K562 (cell line): ENCODE measurements around the gene OR2B2. TPM values are rescaled to one million over a fixed set of nuclear protein-coding genes. Genes with fewer than 3 reads are reported as not detected.

Experiments
- CHAMP1 ChIP-seq: fragments of 450-650 bp; IDR thresholded peaks from 2 replicates; pipeline ENCODE4 v1.6.1; 2016; ENCODE audit warnings: mild to moderate bottlenecking
- CREB1 ChIP-seq, 2 experiments: sonication (generic) in 1 of 2; formaldehyde crosslinking in 1 of 2; IDR thresholded peaks; 2 replicates each; pipeline versions ENCODE4 v1.6.1 to v1.8.0; 2012 to 2022; ENCODE audit warnings: inconsistent platforms in 1 of 2, mild to moderate bottlenecking in 1 of 2, missing genetic modification reagents in 1 of 2, moderate library complexity in 1 of 2
- E4F1 ChIP-seq: fragments of 250-450 bp; sonication (Bioruptor Pico); IDR thresholded peaks from 2 replicates; pipeline ENCODE4 v1.5.0; 2021; ENCODE audit warnings: mild to moderate bottlenecking, borderline replicate concordance
- GATAD2B ChIP-seq: fragments of 450-650 bp; IDR thresholded peaks from 2 replicates; pipeline ENCODE4 v1.6.1; 2017; ENCODE audit warnings: mild to moderate bottlenecking, borderline replicate concordance
- HOMEZ ChIP-seq: fragments of 250-450 bp; sonication (Bioruptor Pico); IDR thresholded peaks from 2 replicates; pipeline ENCODE4 v1.4.0; 2020; ENCODE audit warnings: mild to moderate bottlenecking, moderate library complexity
- MCM7 ChIP-seq, 2 experiments: fragments of 450-650 bp; IDR thresholded peaks; 2 replicates each; pipeline ENCODE4 v1.6.1; 2016 to 2018
- MLLT1 ChIP-seq, 2 experiments: fragments of 450-650 bp; IDR thresholded peaks; 2 replicates each; pipeline ENCODE4 v1.6.1; 2016
- NCOA1 ChIP-seq: fragments of 450-650 bp; IDR thresholded peaks from 2 replicates; pipeline ENCODE4 v1.6.1; 2016; ENCODE audit warnings: low read depth
- NCOR1 ChIP-seq: fragments of 450-650 bp; IDR thresholded peaks from 2 replicates; pipeline ENCODE4 v1.6.1; 2016; ENCODE audit warnings: mild to moderate bottlenecking, moderate library complexity
- NFYB ChIP-seq: IDR thresholded peaks from 2 replicates; pipeline ENCODE4 v1.6.1; 2011; ENCODE audit warnings: mild to moderate bottlenecking, moderate library complexity; ENCODE audit not compliant: insufficient read length; ENCODE audit errors: extremely low read depth
- PKNOX1 ChIP-seq: fragments of 450-650 bp; IDR thresholded peaks from 2 replicates; pipeline ENCODE4 v1.6.1; 2016
- PML ChIP-seq: IDR thresholded peaks from 2 replicates; pipeline ENCODE4 v1.6.1; 2012; ENCODE audit warnings: low read length, inconsistent platforms
- RCOR1 ChIP-seq, 2 experiments: IDR thresholded peaks; 2 replicates each; pipeline ENCODE4 v1.6.1; 2012; ENCODE audit warnings: low read depth in 2 of 2, low read length in 2 of 2, borderline replicate concordance in 1 of 2, improper control_type of control experiment in 1 of 2
- TCF15 ChIP-seq: fragments of 250-450 bp; sonication (Bioruptor Pico); IDR thresholded peaks from 2 replicates; pipeline ENCODE4 v1.8.0; 2022; ENCODE audit warnings: moderate library complexity, mild to moderate bottlenecking, inconsistent platforms
- ZBTB9 ChIP-seq: fragments of 450-650 bp; formaldehyde crosslinking; IDR thresholded peaks from 2 replicates; pipeline ENCODE4 v1.4.0; 2020; ENCODE audit warnings: mild to moderate bottlenecking, moderate library complexity
- polyA plus RNA-seq, 8 experiments: library from polyadenylated mRNA; depleted of rRNA in 4 of 8; stranded (reverse) in 5 of 8; unstranded in 3 of 8; fragments of >200 nt; fragmentation: Nextera tagmentation in 2 of 8; fragmentation: Illumina TruSeq in 1 of 8; extraction: Ambion mirVana in 2 of 8; extraction: Trizol in 1 of 8; gene quantifications; 2 replicates each; pipeline versions ENCODE4 v1.2.1 to v1.2.3, GENCODE V29; 2011 to 2014; ENCODE audit warnings: inconsistent platforms in 1 of 8, missing spikeins in 1 of 8
- total RNA-seq, 7 experiments: library from RNA; depleted of rRNA in 6 of 7; stranded (reverse); fragments of >200 nt in 6 of 7; fragmentation: Illumina TruSeq in 2 of 7; extraction: Trizol in 2 of 7; gene quantifications; 2 replicates each; pipeline versions ENCODE4 v1.2.1 to v1.2.3, GENCODE V29; 2011 to 2021; ENCODE audit warnings: low replicate concordance in 1 of 7

OR2B2 gene
- total and polyA plus RNA-seq, 9 of the 15 experiments (the other 6 are each of a cell fraction or from before 2014, with no cell fraction given) = 0.24 TPM; not detected in 8

- TF ChIP-seq MLLT1 (IDR thresholded peaks at IDR 0.05) (peak; percentile 85), ZBTB9 (CRISPR knock-in tag) (no peak), NCOA1 (no peak), NCOR1 (no peak), CHAMP1 (peak; percentile 45), CREB1 (IDR thresholded peaks at IDR 0.05) (peak; percentile 80; the same call in 1 of the 2 replicates), CREB1 (CRISPR knock-in tag; IDR thresholded peaks at IDR 0.05) (peak; percentile 57; the same call in 1 of the 2 replicates), E4F1 (no peak), PML (peak; percentile 79; the same call in 1 of the 2 replicates), HOMEZ (CRISPR knock-in tag) (no peak), RCOR1 (IDR thresholded peaks at IDR 0.05; ENCODE audit: borderline replicate concordance in 1 of 2, low read depth in 2 of 2, low read length in 2 of 2) (no peak), MCM7 (IDR thresholded peaks at IDR 0.05) (no peak), NFYB (peak; percentile 48), TCF15 (CRISPR knock-in tag) (no peak), PKNOX1 (no peak), GATAD2B (no peak)
Observed at GRCh38 chr6:27864906-27865849, 47.0 kb downstream of the OR2B2 start (continued).
